Stomach (tissue), 9 donors: ENCODE data around the gene CIRBP. TPM values are rescaled to one million over a fixed set of nuclear protein-coding genes. Genes with fewer than 3 reads are reported as not detected.

ENCODE experiments used
- DNase-seq, 2 donors: peaks; one replicate each; pipeline versions ENCODE4 v3.0.0 to v3.0.0-alpha.2; 2013 to 2019
- H3K27ac ChIP-seq, 5 donors: fragments of 200-600 bp in 4 of 5; sonication (generic) in 4 of 5; one replicate each; pipeline ENCODE4 v1.5.1; 2013 to 2019; ENCODE audit warnings: mild to moderate bottlenecking in 1 of 5, moderate library complexity in 1 of 5
- H3K27me3 ChIP-seq, 3 donors: fragments of 200-600 bp; sonication (generic); one replicate each; pipeline ENCODE4 v1.5.1; 2017 to 2019; ENCODE audit warnings: mixed run types in 1 of 3
- H3K36me3 ChIP-seq, 4 donors: fragments of 200-600 bp; sonication (generic); 1 replicate in 3 of 4; 2 replicates in 1 of 4; pipeline ENCODE4 v1.5.1; 2016 to 2019
- H3K4me1 ChIP-seq, 4 donors: fragments of 200-600 bp; sonication (generic); one replicate each; pipeline ENCODE4 v1.5.1; 2016 to 2019
- H3K4me3 ChIP-seq, 4 donors: fragments of 200-600 bp; sonication (generic) in 3 of 4; one replicate each; pipeline ENCODE4 v1.5.1; 2016 to 2019; ENCODE audit warnings: mild to moderate bottlenecking in 1 of 4
- H3K9me3 ChIP-seq, 4 donors: fragments of 200-600 bp; sonication (generic); one replicate each; pipeline ENCODE4 v1.5.1; 2016 to 2019
- CTCF ChIP-seq, 7 experiments: fragments of 450-650 bp in 4 of 7; fragments of 200-600 bp in 3 of 7; sonication (generic) in 3 of 7; IDR thresholded peaks; one replicate each; pipeline ENCODE4 v1.5.1; 2016 to 2019; ENCODE audit warnings: antibody characterized with exemption in 7 of 7, control low read depth in 2 of 7, mild to moderate bottlenecking in 1 of 7
- EP300 ChIP-seq: sonication (generic); formaldehyde crosslinking; IDR thresholded peaks from one replicate; pipeline ENCODE4 v1.6.1; 2017; ENCODE audit warnings: antibody characterized with exemption
- POLR2A ChIP-seq, 4 donors: fragments of 450-650 bp; IDR thresholded peaks; one replicate each; pipeline ENCODE4 v1.6.1; 2016; ENCODE audit warnings: antibody characterized with exemption in 4 of 4, control low read depth in 2 of 4, mild to moderate bottlenecking in 1 of 4, moderate library complexity in 1 of 4
- POLR2AphosphoS5 ChIP-seq, 3 donors: sonication (generic); formaldehyde crosslinking; IDR thresholded peaks; one replicate each; pipeline ENCODE4 v1.6.1; 2016; ENCODE audit warnings: antibody characterized with exemption in 3 of 3
- WGBS, 5 donors: extraction: QIAGEN DNeasy Blood & Tissue Kit in 3 of 5; methylation state at CpG; one replicate each; pipeline versions ENCODE4 v1.1.5 to v1.1.7; 2013 to 2018; 5-methylcytosine and 5-hydroxymethylcytosine counted together
- intact Hi-C: fragments of 100-400 bp; cut with DNase I; formaldehyde crosslinking; loops from one replicate; pipeline ENCODE4 v1.15.1; 2023; ENCODE audit warnings: low total_unique reads
- polyA plus RNA-seq, 3 donors: library from polyadenylated mRNA; stranded (reverse); fragments of 200-250 nt; gene quantifications; one replicate each; pipeline ENCODE4 v1.2.3, GENCODE V29; 2013
- total RNA-seq, 5 donors: library from RNA; depleted of rRNA; stranded (reverse); fragments of >200 nt; gene quantifications; one replicate each; pipeline versions ENCODE4 v1.1.0 to v1.2.3, GENCODE V29; 2014 to 2016
- donor health status: healthy with polysubstance abuse.
- donor health status: Bipolar disorder and iron deficiency.
- donor health status: healthy.

Gene CIRBP
- total and polyA plus RNA-seq, 8 donors = 250 to 686 (median 356) TPM

DNA sequence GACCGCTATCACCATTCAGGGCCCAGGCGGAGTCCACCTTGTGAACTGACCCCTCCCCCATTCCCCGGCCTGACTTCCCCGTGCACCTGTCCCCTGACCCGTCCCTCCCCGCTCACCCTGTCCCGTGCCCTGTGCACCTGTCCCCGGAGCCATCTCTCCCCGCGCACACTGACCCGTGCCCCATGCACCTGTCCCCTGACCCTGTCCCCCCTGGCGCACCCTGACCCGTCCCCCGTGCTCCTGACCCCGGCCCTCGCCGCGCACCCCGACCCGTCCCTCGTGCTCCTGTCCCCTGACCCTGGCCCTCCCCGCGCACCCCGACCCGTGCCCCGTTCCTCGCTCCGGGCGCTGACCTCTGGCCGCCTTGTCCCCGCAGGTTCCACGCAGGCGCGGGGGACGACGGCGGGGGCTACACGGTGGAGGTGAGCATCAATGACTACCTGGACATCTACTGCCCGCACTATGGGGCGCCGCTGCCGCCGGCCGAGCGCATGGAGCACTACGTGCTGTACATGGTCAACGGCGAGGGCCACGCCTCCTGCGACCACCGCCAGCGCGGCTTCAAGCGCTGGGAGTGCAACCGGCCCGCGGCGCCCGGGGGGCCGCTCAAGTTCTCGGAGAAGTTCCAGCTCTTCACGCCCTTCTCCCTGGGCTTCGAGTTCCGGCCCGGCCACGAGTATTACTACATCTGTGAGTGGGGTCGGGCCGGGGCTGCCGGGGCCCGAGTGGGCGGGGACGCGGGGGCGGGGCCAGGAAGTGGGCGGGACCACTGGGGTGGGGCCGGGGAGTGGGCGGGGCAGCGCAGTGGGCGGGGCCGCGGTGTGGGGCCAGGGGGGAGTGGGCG, 26.3 kb downstream of the CIRBP start:
- Histone ChIP-seq H3K27ac (no peak overlapping the region), H3K36me3 (no peaks in the 10 kb centered on the region), H3K4me3 (peak overlapping the region in 3 of 4 donors; percentile 15 to 25 (median 24)), H3K9me3 (no peaks in the 10 kb centered on the region), H3K4me1 (peaks cover 8 to 26% (median 18%) of the 10 kb centered on the region in 4 donors), H3K27me3 (peaks cover 10 to 68% (median 66%) of the 10 kb centered on the region in 3 donors)
- TF ChIP-seq POLR2A (IDR thresholded peaks at IDR 0.05) = no peak
- no peak for TF ChIP-seq CTCF (IDR thresholded peaks at IDR 0.05)
- TF ChIP-seq POLR2AphosphoS5 (IDR thresholded peaks at IDR 0.05) = no peak
- no peak for TF ChIP-seq EP300
- WGBS, 5 donors = 7 to 37% (median 20%) methylated on average over 25 to 82 of the region's 82 CpGs
- DNase-seq = peak in 1 of 2 donors; percentile 57
- intact Hi-C loops = no loop called here

DNA sequence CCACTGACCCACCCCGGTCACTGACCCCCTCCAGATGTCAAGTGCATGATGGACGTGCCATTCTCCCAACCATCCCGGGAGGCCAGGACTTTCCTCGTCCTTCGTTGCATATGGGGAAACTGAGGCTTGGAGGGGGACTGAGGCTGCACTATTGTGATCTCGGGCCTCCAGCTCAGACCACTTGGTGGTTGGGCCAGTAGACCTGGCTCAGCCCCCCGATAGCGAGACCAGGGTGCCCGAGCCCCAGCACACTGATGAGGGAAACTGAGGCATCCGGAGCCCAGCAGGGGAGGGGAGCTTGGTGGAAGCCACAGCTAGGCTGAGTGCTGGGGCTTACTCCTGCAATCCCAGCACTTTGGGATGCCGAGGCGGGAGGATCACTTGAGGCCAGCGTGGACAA, 26.9 kb downstream of the CIRBP start:
- peaks cover 8 to 22% (median 16%) of the 10 kb centered on the region in 4 donors for H3K4me1 ChIP-seq
- 68 to 79% (median 76%) methylated on average over 3 to 13 of the region's 13 CpGs for WGBS, 5 donors
- peak overlapping the region in 1 of 4 donors; percentile 24 for H3K4me3 ChIP-seq
- no peak for DNase-seq
- intact Hi-C loops = no loop called here
- H3K27me3 ChIP-seq = peaks cover 10 to 63% (median 59%) of the 10 kb centered on the region in 3 donors
- no peak overlapping the region for H3K27ac ChIP-seq
- no peaks in the 10 kb centered on the region for H3K36me3 ChIP-seq
- no peak for TF ChIP-seq CTCF (IDR thresholded peaks at IDR 0.05)
- no peak for TF ChIP-seq POLR2A (IDR thresholded peaks at IDR 0.05)
- no peak for TF ChIP-seq EP300
- no peak for TF ChIP-seq POLR2AphosphoS5 (IDR thresholded peaks at IDR 0.05)
- no peaks in the 10 kb centered on the region for H3K9me3 ChIP-seq

DNA sequence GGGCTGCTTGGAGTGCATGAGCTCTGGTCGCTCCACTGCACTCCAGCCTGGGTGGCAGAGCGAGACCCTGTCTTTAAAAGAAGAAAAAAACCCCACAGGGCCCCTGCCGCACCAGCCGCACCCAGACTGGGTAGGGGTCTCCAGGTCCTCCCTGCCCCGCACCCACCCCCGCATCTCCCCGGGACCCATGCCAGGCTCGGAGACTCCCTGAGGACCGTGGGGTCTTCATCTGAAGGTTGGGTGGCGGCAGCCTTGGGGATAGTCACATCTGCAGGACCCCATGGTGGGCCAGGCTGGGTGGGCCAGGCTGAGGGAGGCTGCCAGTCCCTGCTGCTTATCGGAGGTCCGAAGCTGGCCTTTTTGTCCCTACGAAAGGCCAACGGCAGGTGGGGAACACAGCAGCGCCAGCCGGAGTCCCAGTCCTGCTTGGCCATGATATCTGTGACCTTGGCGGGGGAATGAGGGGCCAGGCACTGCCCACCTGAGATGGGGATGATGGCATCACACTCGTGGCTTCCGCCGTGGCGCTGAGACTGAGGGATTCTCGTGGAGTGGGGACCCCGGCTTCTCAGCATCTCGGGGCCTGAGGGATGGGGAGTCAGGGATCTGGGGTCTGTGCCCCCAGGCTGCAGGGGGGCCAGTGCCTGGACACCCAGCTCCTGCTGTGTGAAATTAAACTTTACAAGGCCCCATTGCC, 27.6 kb downstream of the CIRBP start:
- H3K27ac ChIP-seq = no peak overlapping the region
- H3K9me3 ChIP-seq = no peaks in the 10 kb centered on the region
- H3K4me3 ChIP-seq = no peak overlapping the region
- intact Hi-C loops = no loop called here
- no peak for DNase-seq
- no peaks in the 10 kb centered on the region for H3K36me3 ChIP-seq
- WGBS, 5 donors = 84 to 91% (median 89%) methylated on average over 16 to 24 of the region's 24 CpGs
- H3K27me3 ChIP-seq = peaks cover 10 to 57% (median 53%) of the 10 kb centered on the region in 3 donors
- TF ChIP-seq POLR2A (IDR thresholded peaks at IDR 0.05) (no peak), POLR2AphosphoS5 (IDR thresholded peaks at IDR 0.05) (no peak), EP300 (no peak), CTCF (IDR thresholded peaks at IDR 0.05) (no peak)
- H3K4me1 ChIP-seq = peaks cover 8 to 15% (median 13%) of the 10 kb centered on the region in 4 donors

DNA sequence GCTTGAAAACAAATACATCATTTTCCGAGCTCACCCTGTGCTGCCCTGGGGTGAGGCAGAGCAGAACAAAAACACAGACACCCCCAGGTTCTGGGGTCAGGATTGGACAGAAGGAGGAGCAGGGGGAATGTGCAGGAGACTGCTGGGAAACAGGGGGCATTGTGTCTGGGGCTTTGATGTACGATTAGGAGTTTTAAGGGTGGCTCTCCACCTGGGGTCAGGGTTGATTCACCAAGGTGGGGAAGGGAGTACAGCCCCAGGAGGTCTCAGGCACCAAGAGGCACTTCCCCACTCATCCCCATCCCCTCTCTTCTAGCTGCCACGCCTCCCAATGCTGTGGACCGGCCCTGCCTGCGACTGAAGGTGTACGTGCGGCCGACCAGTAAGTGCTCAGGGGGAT, 29.1 kb downstream of the CIRBP start:
- Histone ChIP-seq H3K4me3 (no peak overlapping the region), H3K27me3 (peaks cover 6 to 42% (median 38%) of the 10 kb centered on the region in 3 donors), H3K9me3 (no peaks in the 10 kb centered on the region), H3K27ac (no peak overlapping the region), H3K36me3 (no peaks in the 10 kb centered on the region), H3K4me1 (peaks cover 8 to 12% (median 11%) of the 10 kb centered on the region in 4 donors)
- no peak for DNase-seq
- 73 to 94% (median 89%) methylated on average over 8 of the region's 8 CpGs for WGBS, 5 donors
- TF ChIP-seq POLR2A (IDR thresholded peaks at IDR 0.05) = no peak
- TF ChIP-seq CTCF (IDR thresholded peaks at IDR 0.05) = no peak
- TF ChIP-seq EP300 = no peak
- TF ChIP-seq POLR2AphosphoS5 (IDR thresholded peaks at IDR 0.05) = no peak
- intact Hi-C loops = no loop called here
